Keratinocyte (primary cell): Measurements from ENCODE around the gene TGIF1. TPM values are rescaled to one million over a fixed set of nuclear protein-coding genes. Genes with fewer than 3 reads are reported as not detected.

Experiments used
- DNase-seq: peaks from one replicate; pipeline ENCODE4 v3.0.0-alpha.2; 2011; ENCODE audit warnings: low read depth, missing footprints, low spot score
- FAIRE-seq: peaks from 2 replicates; lab custom pipeline; 2011; peaks lifted over from hg19 to GRCh38; lab: Jason Lieb, UNC
- H2AFZ ChIP-seq: 2 replicates; pipeline ENCODE4 v1.6.0; 2012; ENCODE audit warnings: low read length, control low read depth, inconsistent platforms; ENCODE audit not compliant: control insufficient read depth
- H3K27ac ChIP-seq: 2 replicates; pipeline ENCODE4 v1.5.1; 2011; ENCODE audit warnings: low read length; ENCODE audit not compliant: control insufficient read depth, insufficient read depth
- H3K27me3 ChIP-seq: 3 replicates; pipeline ENCODE4 v1.6.0; 2011; ENCODE audit warnings: low read length; ENCODE audit not compliant: control insufficient read depth, insufficient read depth; ENCODE audit errors: extremely low read depth
- H3K36me3 ChIP-seq, 2 experiments: 2 replicates in 1 of 2; 3 replicates in 1 of 2; pipeline ENCODE4 v1.5.1; 2011; ENCODE audit warnings: low read length in 2 of 2, mild to moderate bottlenecking in 1 of 2; ENCODE audit not compliant: control insufficient read depth in 2 of 2, insufficient read depth in 2 of 2; ENCODE audit errors: extremely low read depth in 1 of 2
- H3K4me1 ChIP-seq: 3 replicates; pipeline ENCODE4 v1.5.1; 2011; ENCODE audit warnings: low read length; ENCODE audit not compliant: control insufficient read depth, insufficient read depth; ENCODE audit errors: extremely low read depth
- H3K4me2 ChIP-seq: 3 replicates; pipeline ENCODE4 v1.6.0; 2011; ENCODE audit warnings: low read depth, low read length; ENCODE audit not compliant: control insufficient read depth, insufficient read depth; ENCODE audit errors: extremely low read depth
- H3K4me3 ChIP-seq, 3 experiments: fragments of 200-600 bp in 1 of 3; sonication (generic) in 1 of 3; 2 replicates in 2 of 3; 3 replicates in 1 of 3; pipeline ENCODE4 v1.5.1; 2011 to 2016; ENCODE audit warnings: low read length in 3 of 3, mild to moderate bottlenecking in 3 of 3, control low read depth in 2 of 3, inconsistent platforms in 1 of 3, low read depth in 1 of 3, mixed read lengths in 1 of 3, mixed run types in 1 of 3, moderate library complexity in 1 of 3; ENCODE audit not compliant: control insufficient read depth in 2 of 3, insufficient read depth in 2 of 3; ENCODE audit errors: extremely low read depth in 1 of 3
- H3K79me2 ChIP-seq: 2 replicates; pipeline ENCODE4 v1.6.0; 2012; ENCODE audit warnings: low read length; ENCODE audit not compliant: control insufficient read depth, insufficient read depth
- H3K9ac ChIP-seq: 3 replicates; pipeline ENCODE4 v1.6.0; 2011; ENCODE audit warnings: low read length; ENCODE audit not compliant: control insufficient read depth, insufficient read depth; ENCODE audit errors: extremely low read depth
- H3K9me1 ChIP-seq: 3 replicates; pipeline ENCODE4 v1.6.0; 2011; ENCODE audit warnings: low read length; ENCODE audit not compliant: control insufficient read depth, insufficient read depth; ENCODE audit errors: extremely low read depth
- H3K9me3 ChIP-seq: 2 replicates; pipeline ENCODE4 v1.5.1; 2012; ENCODE audit warnings: low read depth, low read length; ENCODE audit not compliant: control insufficient read depth
- H4K20me1 ChIP-seq: 3 replicates; pipeline ENCODE4 v1.6.0; 2011; ENCODE audit warnings: low read length; ENCODE audit not compliant: control insufficient read depth, insufficient read depth; ENCODE audit errors: extremely low read depth
- EZH2 ChIP-seq: IDR thresholded peaks from one replicate; pipeline ENCODE4 v1.6.1; 2012; ENCODE audit warnings: inconsistent platforms, mild to moderate bottlenecking, low read length, moderate library complexity
- dilution Hi-C: fragments of 300-500 bp; cut with MboI; formaldehyde crosslinking; loops from one replicate; pipeline ENCODE4 v1.7.0; 2020; ENCODE audit warnings: low sequenced_read_pairs; ENCODE audit not compliant: extremely low pct_ligation_motif_present
- polyA plus RNA-seq, 5 experiments: library from polyadenylated mRNA; depleted of rRNA in 3 of 5; stranded (reverse) in 3 of 5; stranded (forward) in 1 of 5; unstranded in 1 of 5; fragments of >200 nt; gene quantifications; 1 replicate in 1 of 5; 2 replicates in 3 of 5; 3 replicates in 1 of 5; pipeline versions ENCODE4 v1.2.1 to v1.2.3, GENCODE V29; 2011 to 2012; ENCODE audit warnings: missing spikeins in 2 of 5, low read depth in 1 of 5, low replicate concordance in 1 of 5
- TF ChIP-seq, protein P1 (sequence below), 3 experiments: IDR thresholded peaks in 1 of 3; conservative IDR thresholded peaks in 1 of 3; optimal IDR thresholded peaks in 1 of 3; 2 replicates in 2 of 3; 3 replicates in 1 of 3; pipeline versions ENCODE3 to v1.5.1; 2011; ENCODE audit warnings: low read length in 3 of 3, mild to moderate bottlenecking in 3 of 3, moderate library complexity in 2 of 3, control low read depth in 1 of 3, inconsistent platforms in 1 of 3; ENCODE audit not compliant: insufficient read depth in 2 of 3; ENCODE audit errors: extremely low read depth in 1 of 3

Gene TGIF1
- polyA plus RNA-seq, 1 donor (not counting 4 experiments of a cell fraction or from before 2014, with no cell fraction given) = 115 TPM

DNA sequence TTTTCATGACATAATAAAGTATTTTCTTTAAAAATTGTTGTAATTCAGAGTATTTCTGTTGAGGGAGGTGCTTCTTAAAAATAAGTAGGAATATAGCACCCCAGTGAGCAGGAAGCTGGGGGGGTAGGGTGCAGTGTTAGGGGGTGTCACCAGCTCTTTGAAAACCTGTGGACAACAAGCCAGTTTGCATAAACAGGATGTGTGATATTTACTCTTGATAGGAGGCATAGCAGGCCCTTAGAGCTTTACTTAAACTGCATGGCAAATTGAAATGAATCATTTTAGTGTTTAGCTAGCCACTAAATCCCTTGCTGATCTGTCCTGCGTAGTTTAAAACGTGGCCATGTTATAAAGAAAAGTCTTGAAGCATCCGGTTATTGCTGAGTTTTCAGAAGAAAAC lies 8.4 kb downstream of the TGIF1 start:
- Histone ChIP-seq H3K9me3 (no peaks in the 10 kb centered on the region), H3K27me3 (no peaks in the 10 kb centered on the region), H3K36me3 (peaks cover 23 to 44% of the 10 kb centered on the region in 2 experiments), H4K20me1 (peaks cover 29% of the 10 kb centered on the region), H3K4me3 (no peak overlapping the region), H3K9me1 (no peaks in the 10 kb centered on the region), H3K4me2 (no peak overlapping the region), H3K27ac (peak overlapping the region; percentile 69), H3K4me1 (peaks cover 47% of the 10 kb centered on the region), H2AFZ (no peak overlapping the region), H3K9ac (no peak overlapping the region), H3K79me2 (peaks cover 58% of the 10 kb centered on the region)
- TF ChIP-seq EZH2 = no peak
- TF ChIP-seq, protein P1, sequence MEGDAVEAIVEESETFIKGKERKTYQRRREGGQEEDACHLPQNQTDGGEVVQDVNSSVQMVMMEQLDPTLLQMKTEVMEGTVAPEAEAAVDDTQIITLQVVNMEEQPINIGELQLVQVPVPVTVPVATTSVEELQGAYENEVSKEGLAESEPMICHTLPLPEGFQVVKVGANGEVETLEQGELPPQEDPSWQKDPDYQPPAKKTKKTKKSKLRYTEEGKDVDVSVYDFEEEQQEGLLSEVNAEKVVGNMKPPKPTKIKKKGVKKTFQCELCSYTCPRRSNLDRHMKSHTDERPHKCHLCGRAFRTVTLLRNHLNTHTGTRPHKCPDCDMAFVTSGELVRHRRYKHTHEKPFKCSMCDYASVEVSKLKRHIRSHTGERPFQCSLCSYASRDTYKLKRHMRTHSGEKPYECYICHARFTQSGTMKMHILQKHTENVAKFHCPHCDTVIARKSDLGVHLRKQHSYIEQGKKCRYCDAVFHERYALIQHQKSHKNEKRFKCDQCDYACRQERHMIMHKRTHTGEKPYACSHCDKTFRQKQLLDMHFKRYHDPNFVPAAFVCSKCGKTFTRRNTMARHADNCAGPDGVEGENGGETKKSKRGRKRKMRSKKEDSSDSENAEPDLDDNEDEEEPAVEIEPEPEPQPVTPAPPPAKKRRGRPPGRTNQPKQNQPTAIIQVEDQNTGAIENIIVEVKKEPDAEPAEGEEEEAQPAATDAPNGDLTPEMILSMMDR (optimal IDR thresholded peaks at IDR 0.05 in 1 of 3, IDR thresholded peaks at IDR 0.05 in 1 of 3, conservative IDR thresholded peaks at IDR 0.05 in 1 of 3; ENCODE audit: extremely low read depth in 1 of 3, insufficient read depth in 2 of 3, low read length in 3 of 3) = no peak
- DNase-seq (no peak), FAIRE-seq (no peak)
- dilution Hi-C loops = no loop called here

DNA sequence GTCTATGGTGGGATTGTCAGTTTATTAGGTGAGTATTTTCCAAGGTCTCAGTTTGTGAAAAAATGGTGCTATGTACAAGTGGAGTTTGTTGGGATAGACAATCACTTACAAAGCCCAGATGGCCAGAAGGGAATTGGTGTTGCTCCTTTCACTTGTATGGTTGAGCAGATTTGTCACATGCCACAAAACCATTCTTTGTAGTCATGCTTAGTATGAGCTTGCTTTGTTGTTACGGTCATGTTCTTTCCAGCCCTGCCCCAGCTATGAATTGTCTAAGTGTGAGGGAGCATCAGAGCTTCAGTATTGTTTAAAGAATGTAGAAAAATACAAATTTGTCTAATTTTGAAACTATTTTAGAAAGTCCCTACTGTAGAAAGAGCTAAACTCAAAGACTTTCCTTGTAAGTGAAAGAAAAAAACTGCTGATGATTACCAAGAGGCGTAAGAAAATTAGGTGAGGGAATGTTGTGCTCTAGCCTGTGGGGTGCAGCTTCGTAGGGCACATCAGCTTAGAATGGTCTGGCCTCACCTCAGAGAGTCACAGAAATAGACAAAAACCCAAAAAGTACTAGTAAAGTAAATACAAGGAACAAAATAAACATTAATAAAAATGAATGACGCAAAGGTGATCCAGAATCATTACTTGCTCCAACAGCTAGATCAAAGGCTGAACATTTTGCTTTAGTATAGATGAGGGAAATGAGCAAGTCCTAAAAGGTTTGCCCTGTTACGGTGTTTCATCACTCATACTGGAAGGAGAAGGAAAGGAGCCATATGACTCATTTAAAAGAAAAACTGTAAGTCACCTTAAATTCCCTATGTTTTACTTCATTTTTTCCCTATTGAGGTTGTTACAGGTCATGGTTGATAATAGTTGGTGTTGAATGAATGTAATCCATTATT lies 9.2 kb downstream of the TGIF1 start:
- H2AFZ ChIP-seq = no peak overlapping the region
- H3K79me2 ChIP-seq = peaks cover 50% of the 10 kb centered on the region
- no peak overlapping the region for H3K4me3 ChIP-seq
- H3K9me3 ChIP-seq = no peaks in the 10 kb centered on the region
- peak overlapping the region; percentile 20 for H3K9ac ChIP-seq
- DNase-seq (no peak), FAIRE-seq (peak; percentile 74)
- no peaks in the 10 kb centered on the region for H3K9me1 ChIP-seq
- H3K36me3 ChIP-seq = peaks cover 23 to 44% of the 10 kb centered on the region in 2 experiments
- H3K4me2 ChIP-seq = peak overlapping the region; percentile 30
- H3K27ac ChIP-seq = peak overlapping the region; percentile 69
- H3K4me1 ChIP-seq = peaks cover 47% of the 10 kb centered on the region
- TF ChIP-seq, protein P1 (optimal IDR thresholded peaks at IDR 0.05 in 1 of 3, IDR thresholded peaks at IDR 0.05 in 1 of 3, conservative IDR thresholded peaks at IDR 0.05 in 1 of 3; ENCODE audit: extremely low read depth in 1 of 3, insufficient read depth in 2 of 3, low read length in 3 of 3) = no peak
- TF ChIP-seq EZH2 = no peak
- dilution Hi-C loops = no loop called here
- H3K27me3 ChIP-seq = no peaks in the 10 kb centered on the region
- peaks cover 23% of the 10 kb centered on the region for H4K20me1 ChIP-seq
